AG04449 (cell line): ENCODE results near the gene DHX58.

Experiments used
- CTCF ChIA-PET: fragments of 350-600 bp; formaldehyde crosslinking; extraction: SDS; loops from one replicate; lab custom pipeline; 2021; ENCODE audit warnings: antibody characterized with exemption; lab: Yijun Ruan, JAX
- POLR2A ChIA-PET: fragments of 400-600, 350-600 bp; formaldehyde crosslinking; extraction: SDS; loops from one replicate; lab custom pipeline; 2020; ENCODE audit warnings: antibody characterized with exemption, inconsistent platforms; lab: Yijun Ruan, JAX
- DNase-seq: peaks from one replicate; pipeline ENCODE4 v3.0.0-alpha.2; 2010; ENCODE audit warnings: low read depth, low spot score
- H3K4me3 ChIP-seq: 2 replicates; pipeline ENCODE4 v1.5.1; 2011; ENCODE audit warnings: low read depth, mild to moderate bottlenecking, control low read depth, low read length
- TF ChIP-seq, protein P1 (sequence below): IDR thresholded peaks from one replicate; pipeline ENCODE4 v1.5.1; 2011; ENCODE audit warnings: mild to moderate bottlenecking, moderate library complexity, low read length, control low read depth, inconsistent platforms; ENCODE audit not compliant: insufficient read depth; ENCODE audit errors: missing control alignments

DHX58 gene

DNA sequence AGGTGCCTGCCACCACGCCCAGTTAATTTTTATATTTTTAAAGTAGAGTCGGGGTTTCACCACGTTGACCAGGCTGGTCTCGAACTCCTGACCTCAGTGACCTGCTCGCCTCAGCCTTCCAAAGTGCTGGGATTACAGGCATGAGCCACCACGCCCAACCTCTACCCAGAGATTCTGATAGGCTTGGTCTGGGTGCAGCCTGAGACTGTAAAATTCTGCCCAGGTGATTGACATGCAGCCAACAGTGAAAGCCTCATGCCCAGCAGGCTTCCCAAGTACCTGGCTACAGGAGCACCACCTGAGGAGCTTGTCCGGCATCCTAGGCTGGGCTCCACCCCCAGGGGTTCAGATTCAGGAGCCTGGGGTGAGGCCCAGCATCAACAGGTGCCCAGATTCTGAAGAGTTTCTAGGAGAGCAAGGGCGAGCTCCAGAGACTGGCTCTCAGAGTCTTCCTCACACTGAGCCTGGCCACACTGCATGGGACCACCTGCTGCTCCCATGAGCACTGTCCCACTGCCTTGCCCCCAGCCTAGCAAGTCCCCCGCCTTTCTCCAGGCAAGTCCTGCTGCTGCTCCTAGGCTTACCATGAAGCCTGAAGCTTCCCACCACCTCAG is 30.9 kb downstream of the DHX58 start:
- CTCF ChIA-PET = interaction anchor here (1.3 to 2.4 kb wide), 3 partner anchors 15 to 37 kb away, joined by 5 to 18 read pairs (median 5); no protein-coding TSS in a partner anchor
- TF ChIP-seq, protein P1, sequence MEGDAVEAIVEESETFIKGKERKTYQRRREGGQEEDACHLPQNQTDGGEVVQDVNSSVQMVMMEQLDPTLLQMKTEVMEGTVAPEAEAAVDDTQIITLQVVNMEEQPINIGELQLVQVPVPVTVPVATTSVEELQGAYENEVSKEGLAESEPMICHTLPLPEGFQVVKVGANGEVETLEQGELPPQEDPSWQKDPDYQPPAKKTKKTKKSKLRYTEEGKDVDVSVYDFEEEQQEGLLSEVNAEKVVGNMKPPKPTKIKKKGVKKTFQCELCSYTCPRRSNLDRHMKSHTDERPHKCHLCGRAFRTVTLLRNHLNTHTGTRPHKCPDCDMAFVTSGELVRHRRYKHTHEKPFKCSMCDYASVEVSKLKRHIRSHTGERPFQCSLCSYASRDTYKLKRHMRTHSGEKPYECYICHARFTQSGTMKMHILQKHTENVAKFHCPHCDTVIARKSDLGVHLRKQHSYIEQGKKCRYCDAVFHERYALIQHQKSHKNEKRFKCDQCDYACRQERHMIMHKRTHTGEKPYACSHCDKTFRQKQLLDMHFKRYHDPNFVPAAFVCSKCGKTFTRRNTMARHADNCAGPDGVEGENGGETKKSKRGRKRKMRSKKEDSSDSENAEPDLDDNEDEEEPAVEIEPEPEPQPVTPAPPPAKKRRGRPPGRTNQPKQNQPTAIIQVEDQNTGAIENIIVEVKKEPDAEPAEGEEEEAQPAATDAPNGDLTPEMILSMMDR = no peak
- no peak for DNase-seq
- no peak overlapping the region for H3K4me3 ChIP-seq
- POLR2A ChIA-PET = interaction anchor here (1.0 kb wide), 1 partner anchor 27 kb away, joined by 3 read pairs; no protein-coding TSS in a partner anchor

DNA sequence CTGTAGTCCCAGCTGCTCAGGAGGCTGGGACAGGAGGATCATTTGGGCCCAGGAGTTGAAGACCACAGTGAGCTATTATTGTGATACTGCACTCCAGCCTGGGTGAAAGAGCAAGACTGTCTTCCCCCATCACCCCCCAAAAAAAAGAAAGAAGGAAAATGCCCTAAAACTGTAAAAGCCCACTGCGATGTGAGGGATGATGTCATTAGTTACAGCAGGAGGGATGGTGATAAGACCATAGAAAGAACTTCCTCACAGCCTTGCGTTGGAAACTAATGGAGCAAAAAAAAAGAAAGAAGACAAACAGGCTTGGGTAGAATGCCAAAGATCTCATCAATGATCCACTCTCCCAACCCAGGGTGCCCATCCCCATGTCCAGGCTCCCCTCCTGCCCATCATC is 33.0 kb downstream of the DHX58 start:
- DNase-seq = no peak
- H3K4me3 ChIP-seq = no peak overlapping the region
- POLR2A ChIA-PET = no interaction called here
- CTCF ChIA-PET = interaction anchor here (1.7 to 2.4 kb wide), 2 partner anchors 13 to 22 kb away, joined by 5 to 18 read pairs; no protein-coding TSS in a partner anchor
- TF ChIP-seq, protein P1 = no peak

DNA sequence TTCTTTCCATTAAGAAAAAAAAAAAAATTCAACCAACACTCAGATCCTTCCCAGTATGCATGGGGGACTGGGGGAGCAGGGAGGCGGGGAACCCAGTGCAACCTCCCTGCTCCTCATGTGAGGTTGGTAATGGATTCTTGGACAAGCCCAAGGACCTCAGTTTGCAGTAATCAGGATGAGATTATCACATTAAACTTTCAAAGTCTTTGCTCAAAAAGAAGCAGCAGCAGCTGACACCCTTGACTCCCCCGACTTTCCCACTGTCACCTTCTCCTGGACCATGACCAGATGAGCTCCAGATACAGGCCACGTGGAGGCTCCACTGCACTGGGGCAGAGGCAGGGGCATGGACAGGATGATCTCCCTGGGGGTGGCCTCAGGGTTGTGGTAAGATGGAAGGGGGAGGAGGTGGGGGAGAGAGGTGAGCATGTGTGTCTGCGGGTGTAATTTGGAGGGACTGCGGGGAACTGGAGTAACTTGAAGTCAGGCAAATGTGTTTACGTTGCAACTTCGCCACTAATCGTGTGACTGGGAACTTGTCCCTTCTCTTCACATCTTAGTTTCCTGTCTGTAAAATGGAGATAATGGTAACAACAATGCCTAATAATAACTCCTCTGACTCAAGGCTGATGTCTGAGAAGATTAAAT is 34.0 kb downstream of the DHX58 start:
- ChIA-PET POLR2A (no interaction called here), CTCF (no interaction called here)
- H3K4me3 ChIP-seq = no peak overlapping the region
- no peak for DNase-seq
- TF ChIP-seq, protein P1 = no peak

DNA sequence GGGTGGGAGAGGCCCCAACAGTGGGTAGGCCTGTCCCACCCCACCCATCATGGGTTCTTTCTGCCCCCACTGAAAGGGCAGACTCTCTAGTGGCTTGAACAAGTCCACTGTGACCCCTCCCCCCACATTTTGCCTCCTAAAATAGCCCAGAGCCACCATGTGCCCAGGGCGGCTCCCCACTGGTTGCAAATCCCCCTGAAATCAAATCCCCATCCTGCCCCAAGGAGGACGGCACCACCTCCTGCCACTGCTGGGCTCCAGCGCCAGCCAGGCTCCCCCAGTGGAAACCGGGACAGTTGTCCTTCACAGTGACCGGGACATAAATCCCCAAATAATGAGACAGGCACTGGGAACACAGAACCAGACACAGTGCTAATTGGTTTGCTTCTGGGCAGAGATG is 34.8 kb downstream of the DHX58 start:
- H3K4me3 ChIP-seq = no peak overlapping the region
- TF ChIP-seq, protein P1 = no peak
- ChIA-PET POLR2A (no interaction called here), CTCF (interaction anchor here (1.4 to 4.4 kb wide), 2 partner anchors 11 to 24 kb away, joined by 3 to 35 read pairs; no protein-coding TSS in a partner anchor)
- DNase-seq = no peak

DNA sequence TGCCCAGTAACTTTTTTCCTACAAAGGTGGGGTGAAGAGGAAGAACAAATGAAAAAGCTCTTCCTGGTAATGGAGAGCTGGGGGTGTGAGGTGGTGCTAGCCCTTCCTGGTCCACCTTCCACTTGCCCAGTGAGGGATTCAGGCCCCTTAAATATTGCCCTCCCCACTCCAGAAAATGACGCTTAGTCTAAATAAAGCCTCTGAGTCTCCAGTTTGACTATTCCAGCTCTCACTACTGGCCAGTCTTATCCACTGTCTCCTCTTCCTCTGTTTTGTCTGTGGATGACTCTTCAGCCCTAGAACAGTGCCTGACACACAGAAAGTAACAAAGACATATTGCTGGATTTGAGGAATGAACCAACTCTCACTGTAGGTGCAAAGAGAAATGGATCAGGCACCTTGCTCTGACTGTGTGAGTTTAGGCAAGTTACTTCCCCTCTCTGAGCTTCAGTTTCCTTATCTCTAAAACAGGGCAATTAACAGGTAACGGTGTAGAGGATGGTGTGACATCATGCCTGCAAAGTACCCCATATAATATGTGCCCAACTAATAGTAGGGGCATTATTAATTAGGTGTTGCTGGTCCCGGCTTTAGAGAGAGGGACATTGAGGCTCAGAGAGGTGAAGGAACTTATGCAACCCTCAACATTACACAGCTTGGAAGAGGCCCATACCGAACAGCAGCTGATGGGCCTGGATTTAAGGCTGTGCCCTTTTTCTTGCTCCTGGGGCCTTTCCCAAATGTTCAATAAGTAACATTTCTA is 35.5 kb downstream of the DHX58 start:
- H3K4me3 ChIP-seq = no peak overlapping the region
- no peak for DNase-seq
- ChIA-PET CTCF (interaction anchor here (0.8 to 4.4 kb wide), 4 partner anchors 10 to 30 kb away, joined by 3 to 35 read pairs (median 3); no protein-coding TSS in a partner anchor), POLR2A (no interaction called here)
- TF ChIP-seq, protein P1 = no peak
